ENCODE results near the gene RGP1.

Gene RGP1

DNA sequence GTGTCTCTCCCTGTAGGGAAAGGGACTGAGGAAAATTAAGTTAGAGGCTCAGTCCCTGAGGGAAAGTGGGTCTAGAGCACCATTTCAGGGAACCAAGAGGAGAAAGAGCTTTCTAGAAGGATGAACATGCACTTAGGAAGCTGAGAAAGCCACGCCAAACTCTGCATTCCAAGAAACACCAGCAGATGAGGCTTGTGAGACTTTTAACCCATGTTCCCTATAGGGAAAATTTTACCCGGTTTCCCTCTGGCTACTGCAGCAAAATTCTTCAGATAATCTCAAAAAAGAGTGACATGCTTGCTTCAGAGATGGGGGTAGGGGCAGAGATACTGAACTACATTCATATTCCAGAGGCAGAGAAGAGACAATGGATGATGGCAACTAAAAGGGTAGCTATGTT, 25.7 kb upstream of the RGP1 start:
- DNase-seq, result no peak

DNA sequence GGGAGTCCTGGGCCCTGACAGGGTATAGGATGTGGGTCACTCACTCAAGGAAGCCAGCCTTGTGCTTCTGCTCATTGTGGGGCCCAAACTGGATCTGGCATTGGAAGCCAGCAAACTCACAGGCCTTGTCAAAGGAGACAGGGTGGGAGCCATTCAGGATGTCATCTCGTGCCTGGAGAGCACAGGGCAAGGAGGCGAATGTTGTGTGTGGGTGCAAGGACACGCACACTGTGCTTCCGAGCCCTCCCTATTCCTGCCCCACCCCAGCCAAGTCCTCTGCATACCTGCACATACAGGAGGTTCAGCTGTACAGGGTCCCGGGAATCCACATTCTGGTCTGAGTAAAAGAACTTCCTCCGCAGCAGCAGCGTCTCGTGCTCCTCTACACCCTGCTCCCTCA, 25.2 kb upstream of the RGP1 start:
- DNase-seq, result no peak

DNA sequence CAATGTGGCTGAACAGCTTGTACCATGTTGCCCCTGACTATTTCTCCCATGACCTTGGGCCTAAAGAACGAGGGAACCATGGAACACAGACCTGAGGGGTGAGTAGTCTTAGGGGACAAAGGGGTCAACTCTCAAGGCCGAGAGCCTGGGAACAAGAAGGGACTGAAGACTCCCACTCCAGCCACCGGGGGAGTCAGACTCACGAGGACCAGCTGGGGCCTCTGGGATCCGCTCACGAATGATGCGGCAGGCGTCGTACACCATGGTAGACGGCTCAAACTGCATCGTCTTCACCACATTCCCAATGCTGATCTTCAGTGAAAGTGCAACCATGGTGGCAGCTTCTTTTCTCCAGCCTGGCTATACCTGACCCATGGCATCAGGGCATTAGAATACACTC, 23.7 kb upstream of the RGP1 start:
- DNase-seq, result no peak

DNA sequence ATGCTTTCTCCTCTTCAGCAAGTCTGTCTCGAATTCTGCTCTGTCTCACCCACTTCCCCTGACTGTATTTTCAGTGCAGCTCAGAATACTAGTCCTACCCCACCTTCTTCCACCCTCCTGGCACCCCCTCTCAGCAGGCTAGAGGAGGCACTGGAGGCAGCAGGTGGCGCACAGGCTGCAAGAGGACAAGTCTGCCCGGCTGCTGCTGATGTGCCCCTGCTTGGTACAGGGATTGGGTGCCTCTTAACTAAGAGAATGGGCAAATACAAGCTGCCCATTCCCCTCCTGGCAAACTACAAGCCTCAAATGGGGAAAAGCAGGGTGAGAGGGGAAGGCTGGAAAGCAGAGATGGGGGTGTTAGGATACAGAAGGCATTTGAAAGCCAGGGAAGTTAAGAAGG, 22.2 kb upstream of the RGP1 start:
- DNase-seq, result no peak

DNA sequence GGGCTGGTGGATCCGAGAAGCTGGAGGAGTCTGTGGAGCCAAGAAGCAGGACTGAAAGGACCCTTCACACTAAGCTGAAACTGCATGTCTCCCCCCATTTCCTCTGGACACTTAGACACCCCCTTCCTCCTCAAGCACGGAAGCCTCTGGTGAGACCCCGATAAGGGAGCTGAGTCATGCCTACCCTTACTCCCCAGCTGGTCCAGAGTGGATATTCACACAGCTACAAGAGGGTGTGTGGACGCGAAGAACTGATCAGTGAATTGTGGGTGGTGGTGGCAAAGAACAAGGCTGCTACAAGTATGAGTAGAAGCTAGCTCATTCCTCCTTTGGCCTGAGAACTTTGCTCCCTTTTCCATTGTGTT, 21.4 kb upstream of the RGP1 start:
- no peak for DNase-seq

DNA sequence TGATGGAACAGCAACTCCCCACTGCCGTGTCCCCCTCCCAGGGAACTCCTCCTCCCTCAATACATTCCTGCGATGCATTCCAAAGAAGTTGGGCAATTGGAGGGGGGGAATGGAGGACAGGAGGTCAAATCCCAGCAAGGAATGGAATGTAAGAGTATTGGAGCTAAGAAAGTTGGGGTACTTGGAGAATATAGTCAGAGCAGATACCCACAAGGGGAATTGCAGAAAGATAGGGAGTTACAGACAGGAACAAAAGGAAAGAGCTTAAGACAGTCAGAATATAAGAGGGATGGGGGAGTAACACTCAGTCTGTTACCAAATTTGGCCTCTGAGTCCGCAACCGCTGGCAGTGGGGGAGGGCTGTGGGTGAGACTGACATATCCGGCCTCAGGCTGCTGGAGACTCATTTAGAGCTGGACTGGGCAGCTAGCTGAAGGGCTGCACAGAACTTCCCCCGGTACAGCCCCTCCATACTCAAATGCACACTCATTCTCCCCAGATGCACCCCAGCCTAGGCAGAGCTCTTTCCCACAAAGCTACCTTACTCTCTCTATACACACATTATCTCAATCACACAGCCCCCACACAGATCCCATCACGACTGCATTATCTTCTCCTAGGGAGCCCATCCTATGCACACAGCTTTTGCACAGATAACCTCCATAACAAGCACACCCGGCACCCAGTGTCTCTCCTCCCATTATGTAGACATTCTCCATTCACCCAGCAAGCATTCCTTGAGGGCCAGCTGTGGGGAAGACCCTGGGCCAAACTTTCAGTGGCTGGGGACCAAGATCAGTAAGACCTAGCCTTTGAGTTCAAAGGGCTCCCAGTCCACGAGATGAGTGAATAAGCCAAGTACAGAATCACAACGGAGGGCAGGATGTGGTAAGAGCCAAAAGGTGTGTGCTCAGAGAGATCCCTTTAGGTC, 20.8 kb upstream of the RGP1 start:
- peak; percentile 92 for DNase-seq

DNA sequence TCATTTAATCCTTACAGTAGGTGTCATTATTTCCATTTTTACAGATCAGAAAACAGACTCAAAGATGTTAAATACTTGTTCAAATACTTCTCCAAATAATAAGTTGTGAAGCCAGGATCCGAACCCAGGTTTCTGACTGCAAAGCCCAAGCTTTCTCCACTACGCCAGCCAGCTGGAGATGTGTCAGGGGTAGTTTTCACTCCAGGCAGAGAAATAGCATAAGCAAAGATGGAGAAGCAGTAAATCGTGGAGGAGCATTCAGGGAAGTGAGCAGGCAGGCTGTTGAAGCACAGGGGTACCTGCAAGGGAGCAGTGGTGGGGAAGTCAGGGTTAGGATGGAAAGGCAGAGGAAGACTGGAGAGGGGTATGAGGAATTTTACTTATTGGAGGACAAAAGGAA, 20.0 kb upstream of the RGP1 start:
- DNase-seq, result no peak

DNA sequence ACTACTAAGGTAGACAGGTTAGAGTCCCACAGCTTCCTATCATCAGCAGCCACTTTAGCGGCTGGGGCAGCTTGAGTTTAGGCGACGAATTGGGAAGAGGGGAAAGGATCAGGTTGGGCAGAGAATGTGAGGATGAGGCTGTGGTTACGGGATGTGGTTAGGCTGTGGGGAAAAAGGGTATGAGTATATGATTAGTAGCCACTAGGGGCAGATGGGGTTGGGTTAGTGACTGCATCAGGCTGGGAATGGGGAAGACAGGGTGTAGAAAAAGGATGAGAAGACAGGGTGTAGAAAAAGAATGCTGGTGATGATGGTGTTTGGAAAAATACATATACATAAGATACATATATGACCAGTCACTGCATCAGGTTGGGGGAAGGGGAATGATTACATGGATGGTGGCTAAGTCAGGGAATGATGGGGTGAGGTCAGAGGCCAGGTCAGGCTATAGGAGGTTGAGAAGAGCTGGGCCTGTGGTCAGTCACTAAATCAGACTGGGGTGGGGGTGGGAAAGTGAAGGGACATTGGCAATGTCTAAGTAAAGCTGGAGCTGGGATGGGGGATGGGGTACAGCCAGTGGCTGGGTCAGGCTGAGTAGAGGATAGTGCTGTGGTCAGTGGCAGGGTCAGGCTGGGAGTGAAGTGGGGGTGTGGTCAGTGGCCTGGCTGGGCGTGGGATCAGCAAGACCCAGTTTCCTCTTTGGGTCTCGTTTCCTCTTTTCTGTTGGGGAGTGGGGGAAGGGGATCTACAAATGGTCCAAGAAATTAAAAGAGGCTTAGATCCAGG, 19.2 kb upstream of the RGP1 start:
- DNase-seq, result peak; percentile 77

DNA sequence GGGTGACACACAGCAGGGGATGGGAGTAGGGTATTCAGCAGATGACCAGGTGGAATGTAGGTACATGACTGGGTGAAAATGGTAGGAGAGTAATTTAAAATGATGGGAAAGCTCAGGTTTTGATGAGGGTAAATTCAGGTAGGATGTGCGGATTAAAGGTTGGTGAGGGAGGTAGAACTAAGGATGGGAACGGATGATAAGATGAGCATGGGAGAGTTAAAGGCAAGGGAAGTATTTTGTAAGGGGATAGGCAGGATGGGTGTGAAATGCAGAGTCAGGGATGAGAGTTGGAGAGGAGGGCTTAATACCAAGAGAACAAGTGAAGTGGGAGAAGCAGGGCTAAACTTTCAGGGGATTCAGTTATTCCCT, 18.6 kb upstream of the RGP1 start:
- no peak for DNase-seq

DNA sequence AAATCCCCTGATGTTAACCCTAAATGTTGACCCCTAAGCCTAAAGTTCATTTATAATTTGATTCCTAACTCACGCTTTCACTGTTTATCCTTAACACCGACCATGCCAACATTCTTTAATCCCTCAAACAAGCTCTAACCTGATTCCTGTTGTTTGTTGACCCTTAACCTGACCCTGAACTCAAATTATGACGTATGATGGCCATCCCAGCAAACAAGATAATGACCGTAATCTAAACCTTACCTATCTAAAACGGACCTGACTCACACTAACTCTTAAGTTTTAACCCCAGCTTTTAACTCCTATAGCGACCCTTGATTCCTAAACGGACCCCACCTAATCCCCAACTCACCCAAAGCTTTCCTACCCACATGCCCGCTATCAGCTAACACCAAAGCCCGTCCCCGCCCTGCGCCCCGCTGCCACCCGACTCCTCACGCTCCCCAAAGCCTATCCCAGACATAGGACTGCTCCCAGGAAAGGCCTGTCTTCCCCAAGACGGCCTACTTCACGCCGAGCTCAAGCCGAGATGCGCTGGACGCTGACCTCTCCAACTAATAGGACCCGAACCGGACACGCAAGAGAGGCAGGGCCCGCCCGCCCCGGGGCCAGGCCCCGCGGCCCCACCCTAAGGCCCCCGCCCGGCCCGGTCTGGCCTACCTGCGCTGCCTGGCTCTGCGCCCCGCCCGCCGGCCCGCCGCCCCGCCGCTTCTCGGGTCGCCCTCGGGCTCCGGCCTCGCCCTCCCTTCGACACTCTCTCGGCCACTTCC, 17.5 kb upstream of the RGP1 start:
- no peak for DNase-seq

DNA sequence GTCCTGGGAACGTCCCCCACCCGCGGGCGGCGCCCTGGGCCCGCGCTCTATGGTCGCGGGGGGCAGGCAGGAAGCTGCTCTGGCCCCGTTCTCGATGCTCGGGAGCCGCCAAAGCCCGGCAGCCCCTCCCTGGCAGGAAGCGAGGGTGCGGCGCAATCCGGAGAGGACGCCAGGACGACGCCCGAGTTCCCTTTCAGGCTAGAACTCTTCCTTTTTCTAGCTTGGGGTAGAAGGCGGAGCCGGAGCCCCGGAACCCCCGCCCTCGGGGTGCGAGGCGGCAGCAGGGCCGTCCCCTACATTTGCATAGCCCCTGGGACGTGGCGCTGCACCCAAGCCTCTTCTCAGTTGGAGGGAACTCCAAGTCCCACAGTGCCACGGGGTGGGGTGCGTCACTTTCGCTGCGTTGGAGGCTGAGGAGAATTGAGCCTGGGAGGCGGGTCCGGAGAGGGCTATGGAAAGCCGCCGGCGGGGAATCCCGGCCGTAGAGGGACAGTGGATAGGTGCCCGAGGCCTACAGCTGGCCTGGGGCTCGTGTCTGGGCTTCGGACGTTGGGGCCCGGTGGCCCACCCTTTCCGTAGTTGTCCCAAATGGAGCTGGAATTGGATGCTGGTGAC, 16.8 kb upstream of the RGP1 start, which contains the start of the genes CREB3 and TLN1:
TSS of gene CREB3 (plus strand) at position 482 of the 615 bp plus-strand sequence. CDS start at position 589, 107 bp downstream.
TSS of gene TLN1 (minus strand) at position 11 of the 615 bp plus-strand sequence. CDS start 6,501 bp downstream, outside the sequence.
- DNase-seq, result peak; percentile 99

DNA sequence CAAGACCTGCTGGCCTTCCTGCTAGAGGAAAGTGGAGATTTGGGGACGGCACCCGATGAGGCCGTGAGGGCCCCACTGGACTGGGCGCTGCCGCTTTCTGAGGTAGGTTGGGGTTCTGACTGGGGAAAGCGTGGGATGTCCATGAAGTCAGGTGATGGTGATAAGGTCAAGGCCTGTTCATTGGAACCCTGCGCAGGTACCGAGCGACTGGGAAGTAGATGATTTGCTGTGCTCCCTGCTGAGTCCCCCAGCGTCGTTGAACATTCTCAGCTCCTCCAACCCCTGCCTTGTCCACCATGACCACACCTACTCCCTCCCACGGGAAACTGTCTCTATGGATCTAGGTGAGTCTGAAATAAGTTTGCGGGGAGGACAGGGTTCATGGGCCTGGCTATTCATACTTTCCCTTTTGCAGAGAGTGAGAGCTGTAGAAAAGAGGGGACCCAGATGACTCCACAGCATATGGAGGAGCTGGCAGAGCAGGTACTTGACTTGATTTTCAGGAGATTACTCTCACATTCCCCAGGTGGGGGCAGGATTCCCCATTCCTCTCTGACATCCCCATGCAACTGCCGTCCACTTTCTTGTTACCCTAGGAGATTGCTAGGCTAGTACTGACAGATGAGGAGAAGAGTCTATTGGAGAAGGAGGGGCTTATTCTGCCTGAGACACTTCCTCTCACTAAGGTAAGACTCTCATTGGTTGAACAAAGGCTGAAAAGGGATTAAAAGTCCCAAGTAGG, 16.1 kb upstream of the RGP1 start:
- DNase-seq, result peak; percentile 91

DNA sequence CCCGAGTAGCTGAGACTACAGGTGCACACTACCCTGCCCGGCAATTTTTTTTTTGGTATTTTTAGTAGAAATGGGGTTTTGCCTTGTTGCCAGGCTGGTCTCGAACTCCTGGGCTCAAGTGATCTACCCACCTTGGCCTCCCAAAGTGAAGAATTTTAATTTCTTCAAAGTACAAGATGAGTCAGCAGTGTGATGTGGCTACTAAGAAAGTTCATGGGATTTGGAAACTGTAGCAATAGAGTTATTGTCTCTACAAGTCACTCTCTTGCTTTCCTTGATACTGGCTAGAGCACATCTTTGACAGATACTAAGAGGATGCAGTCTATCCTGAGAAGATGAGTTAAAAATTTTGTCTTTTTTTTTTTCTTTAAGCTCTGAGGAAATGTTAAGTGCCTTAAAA, 15.0 kb upstream of the RGP1 start:
- DNase-seq, result no peak

DNA sequence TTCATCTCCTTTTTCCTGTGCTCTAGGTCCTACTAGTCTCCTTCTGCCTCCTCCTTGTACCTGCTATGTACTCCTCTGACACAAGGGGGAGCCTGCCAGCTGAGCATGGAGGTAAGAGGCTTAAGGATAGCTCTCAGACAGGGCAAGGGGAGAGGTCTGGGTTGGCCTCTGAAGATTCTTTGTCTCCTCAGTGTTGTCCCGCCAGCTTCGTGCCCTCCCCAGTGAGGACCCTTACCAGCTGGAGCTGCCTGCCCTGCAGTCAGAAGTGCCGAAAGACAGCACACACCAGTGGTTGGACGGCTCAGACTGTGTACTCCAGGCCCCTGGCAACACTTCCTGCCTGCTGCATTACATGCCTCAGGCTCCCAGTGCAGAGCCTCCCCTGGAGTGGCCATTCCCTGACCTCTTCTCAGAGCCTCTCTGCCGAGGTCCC, 12.9 kb upstream of the RGP1 start:
- DNase-seq, result peak; percentile 93

DNA sequence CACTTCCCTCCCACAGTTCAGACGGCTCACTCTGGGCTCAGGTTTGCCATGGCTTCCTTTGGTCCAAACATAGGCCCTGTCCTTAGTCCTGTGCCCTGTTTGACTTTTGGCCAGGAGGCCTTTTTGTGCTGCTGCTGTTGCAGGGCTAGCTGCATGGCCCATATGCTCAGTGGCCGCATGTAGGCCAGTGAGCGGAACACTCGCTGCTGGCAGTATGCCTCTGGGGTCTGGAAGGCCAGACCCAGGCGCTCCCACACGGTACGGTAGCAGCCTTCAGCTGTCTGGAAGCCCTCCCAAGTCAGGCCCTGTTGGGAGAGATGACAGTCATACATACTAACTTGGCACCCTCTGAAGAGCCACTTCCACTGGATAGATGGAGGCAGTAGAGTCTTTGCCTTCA, 11.9 kb upstream of the RGP1 start:
- no peak for DNase-seq

DNA sequence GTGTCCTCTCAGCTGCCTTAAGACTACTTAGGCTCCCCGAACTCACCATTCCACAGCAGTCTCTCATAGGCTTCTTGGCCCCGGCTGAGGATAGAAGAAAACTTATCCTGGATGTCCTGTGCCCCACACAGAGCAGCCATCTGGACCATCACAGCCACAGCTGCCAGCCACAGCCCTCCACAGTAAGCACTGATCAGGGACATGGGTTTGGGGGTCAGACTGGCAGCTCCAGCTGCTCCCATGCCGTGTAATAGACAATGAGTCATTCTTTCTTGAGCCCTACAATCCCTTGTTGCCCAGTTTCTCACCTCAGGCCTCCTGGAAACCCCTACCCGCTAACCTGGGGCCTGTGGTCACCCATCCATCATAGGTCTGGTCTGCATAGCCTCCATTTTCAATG, 10.9 kb upstream of the RGP1 start:
- no peak for DNase-seq

DNA sequence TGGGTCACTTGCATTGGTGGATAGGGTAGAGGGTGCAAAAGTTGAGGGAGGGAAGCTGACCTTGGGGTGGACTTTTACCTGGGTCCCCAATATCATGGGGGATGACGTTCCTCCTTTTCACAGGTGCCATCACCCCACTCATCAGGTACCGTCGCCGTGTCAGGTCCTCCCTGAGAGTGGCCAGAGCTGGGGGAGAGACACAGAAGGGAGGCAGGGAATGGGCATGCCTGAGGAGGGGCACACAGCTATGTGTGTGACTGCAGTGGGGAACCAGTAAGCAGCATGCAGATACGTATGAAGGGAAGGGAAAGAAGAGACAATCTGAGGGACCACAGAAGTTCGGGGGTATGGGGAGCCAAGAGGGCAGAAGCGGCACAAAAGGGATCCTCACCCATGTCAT, 10.2 kb upstream of the RGP1 start:
- DNase-seq, result no peak

DNA sequence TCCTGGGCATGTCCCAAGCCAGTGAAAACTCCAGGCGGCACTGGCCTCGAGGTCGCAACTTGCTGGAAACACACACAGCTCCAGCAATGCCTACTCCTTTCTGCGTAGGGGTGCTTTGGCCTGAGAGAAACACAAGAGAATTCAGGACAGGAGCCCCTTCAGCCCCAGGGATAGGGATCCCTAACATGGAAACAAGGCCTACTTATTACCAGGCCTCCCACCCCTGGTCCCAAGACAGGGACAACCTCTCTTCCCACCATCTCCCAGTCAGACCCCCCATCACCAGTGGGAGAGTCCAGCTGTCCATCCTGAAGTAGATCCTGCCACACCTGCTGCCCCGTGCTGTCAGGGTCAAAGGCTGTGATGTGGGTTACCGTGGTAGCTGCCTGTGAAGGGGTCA, 8.8 kb upstream of the RGP1 start:
- DNase-seq, result no peak

DNA sequence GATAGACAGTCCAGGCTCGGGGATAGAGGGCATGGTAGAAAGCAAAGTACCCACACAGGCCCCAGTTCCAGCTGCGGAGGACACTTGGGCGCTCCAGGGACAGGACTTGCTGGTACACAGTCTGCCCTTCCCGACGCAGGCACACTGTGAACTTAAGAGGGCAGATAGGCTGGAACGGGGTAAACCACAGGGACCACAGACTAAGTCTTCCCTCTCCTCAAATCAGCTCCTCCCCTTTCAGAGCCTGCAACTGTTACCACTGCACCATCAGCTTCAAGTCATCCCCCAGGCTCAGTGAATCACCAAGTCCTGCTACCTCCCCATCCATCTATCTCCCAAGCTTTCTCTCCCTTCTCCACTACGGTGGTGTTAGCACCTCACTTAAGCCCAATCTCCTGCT, 7.3 kb upstream of the RGP1 start:
- peak; percentile 29 for DNase-seq

DNA sequence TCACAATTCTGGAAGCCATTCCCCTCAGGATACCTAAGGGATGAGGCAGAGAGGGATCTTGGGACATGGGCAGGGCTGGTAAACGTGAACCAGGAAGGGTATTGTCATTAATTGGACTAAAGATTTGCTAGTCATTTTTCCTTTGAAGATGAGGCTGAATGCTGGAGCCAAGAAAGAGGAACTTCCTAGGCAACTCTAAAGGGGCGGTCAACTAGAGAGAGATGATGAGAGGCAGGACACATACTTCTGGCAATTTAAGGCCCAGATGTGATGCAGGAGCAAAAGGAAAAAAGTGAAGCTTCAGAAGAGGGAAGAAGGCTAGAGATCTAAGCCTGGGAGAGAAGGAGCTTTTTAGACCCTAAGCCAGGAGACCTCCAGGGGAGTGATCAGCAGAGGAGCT, 5.6 kb upstream of the RGP1 start:
- DNase-seq, result no peak

DNA sequence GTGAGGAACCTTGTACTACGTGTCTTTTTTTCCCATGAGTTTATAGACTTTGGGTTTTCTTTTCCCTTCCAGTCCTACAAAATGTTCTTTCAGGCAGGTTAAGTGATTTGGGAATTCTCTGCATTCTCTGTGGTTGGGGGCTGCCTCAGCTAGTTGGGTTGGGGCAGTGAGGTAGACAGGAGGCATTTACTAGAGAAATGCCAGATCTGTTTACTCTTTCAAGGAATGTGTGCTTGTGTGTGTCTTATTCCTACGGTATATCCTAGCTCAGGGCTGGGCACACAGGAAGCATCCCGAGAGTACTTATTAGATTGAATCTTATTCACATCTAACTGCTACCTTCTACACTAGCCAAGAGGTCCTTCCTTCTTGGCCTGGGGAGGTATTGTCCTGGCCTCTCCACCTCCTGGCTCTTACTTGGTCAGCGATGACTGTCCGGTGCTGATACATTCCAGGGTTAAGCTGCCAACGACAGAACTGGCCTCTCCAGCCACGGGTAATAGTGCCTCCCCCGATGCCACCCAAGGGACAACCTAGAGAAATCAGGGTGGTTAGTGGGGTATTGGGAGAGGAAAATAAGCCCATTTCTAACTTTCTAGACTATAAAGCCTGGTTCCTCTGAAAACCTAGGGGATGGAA, 5.1 kb upstream of the RGP1 start:
- peak; percentile 77 for DNase-seq

DNA sequence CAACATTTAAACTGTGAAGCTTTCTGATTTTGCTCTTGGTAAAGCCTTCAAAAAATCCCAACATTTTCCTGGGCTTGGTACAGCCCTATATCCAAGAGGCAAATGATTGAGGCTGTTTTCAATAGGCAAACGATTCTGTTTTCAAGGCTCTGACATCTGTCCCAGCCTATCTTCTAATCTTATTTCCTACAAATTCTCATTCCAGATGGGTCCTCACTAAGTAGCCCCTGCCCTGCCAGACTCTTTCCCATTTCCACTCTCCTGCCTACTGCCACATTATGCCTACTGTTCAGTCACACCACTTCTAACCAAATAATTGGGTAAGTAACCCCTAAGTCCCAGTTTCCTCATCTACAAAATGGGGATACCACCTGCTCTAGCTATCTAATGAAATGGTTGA, 3.5 kb upstream of the RGP1 start:
- DNase-seq, result no peak
